Measurements from ENCODE around the gene DTX1. TPM values are rescaled to one million over a fixed set of nuclear protein-coding genes. Genes with fewer than 3 reads are reported as not detected.

DTX1 gene
- total RNA-seq, 1 donor from 2014 or later = 1.1 TPM

- no peak for DNase-seq (ENCODE audit: low spot score)
Observed at GRCh38 chr12:113071135-113072112, 14.9 kb downstream of the DTX1 start.

GRCh38 chr12:113072136-113072535, 15.6 kb downstream of the DTX1 start:
- no peak for DNase-seq (ENCODE audit: low spot score)

GRCh38 chr12:113073586-113073985, 17.1 kb downstream of the DTX1 start:
- no peak for DNase-seq (ENCODE audit: low spot score)

- DNase-seq (ENCODE audit: low spot score) = no peak
Observed at GRCh38 chr12:113075137-113075683, 18.7 kb downstream of the DTX1 start.

DNA sequence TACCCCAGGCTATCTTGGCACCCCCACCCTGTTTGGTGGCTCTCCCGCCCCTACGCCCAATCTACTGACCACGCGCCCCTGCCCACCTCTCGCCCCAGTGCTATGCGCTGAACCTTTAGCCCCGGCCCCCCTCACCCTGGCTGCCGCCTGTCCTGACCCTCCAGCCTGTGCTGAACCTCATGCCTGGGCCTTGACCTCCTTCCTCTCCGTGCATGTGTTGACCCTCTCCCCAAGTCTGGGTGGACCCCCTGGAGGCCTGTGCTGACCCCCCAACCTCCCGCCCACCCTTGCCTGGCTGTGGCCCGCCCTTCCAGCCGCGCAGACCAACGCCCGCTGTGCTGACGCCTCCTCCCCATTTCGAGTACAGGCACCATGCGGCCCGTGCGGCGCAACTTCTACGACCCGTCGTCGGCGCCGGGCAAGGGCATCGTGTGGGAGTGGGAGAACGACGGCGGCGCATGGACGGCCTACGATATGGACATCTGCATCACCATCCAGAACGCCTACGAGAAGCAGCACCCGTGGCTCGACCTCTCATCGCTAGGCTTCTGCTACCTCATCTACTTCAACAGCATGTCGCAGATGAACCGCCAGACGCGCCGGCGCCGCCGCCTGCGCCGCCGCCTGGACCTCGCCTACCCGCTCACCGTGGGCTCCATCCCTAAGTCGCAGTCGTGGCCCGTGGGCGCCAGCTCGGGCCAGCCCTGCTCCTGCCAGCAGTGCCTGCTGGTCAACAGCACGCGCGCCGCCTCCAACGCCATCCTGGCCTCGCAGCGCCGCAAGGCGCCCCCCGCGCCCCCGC, 20.7 kb downstream of the DTX1 start:
- DNase-seq (ENCODE audit: low spot score) = no peak

- DNase-seq (ENCODE audit: low spot score) = no peak
Observed at GRCh38 chr12:113077859-113078255, 21.3 kb downstream of the DTX1 start.

DNA sequence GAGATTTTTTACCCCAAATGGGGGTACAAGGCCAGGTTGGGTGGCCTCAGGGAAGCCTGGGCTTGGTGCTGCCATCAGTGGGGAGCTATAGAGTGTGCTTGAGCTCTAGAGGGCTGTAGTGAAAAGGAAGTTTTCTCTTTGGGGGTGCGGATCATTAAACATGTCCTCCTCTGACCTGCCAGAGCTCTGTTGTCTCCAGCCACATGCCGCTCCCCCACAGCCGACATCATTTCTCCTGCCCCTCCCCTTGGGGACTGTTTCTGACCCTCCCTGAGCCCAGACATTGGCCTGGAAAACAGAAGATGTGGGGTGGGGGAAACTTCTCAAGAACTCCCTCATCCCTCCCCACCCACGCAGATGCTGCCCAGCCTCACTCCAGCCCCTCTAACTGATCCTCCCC, 25.3 kb downstream of the DTX1 start:
- no peak for DNase-seq (ENCODE audit: low spot score)

GRCh38 chr12:113082486-113083148, 26.1 kb downstream of the DTX1 start:
- DNase-seq (ENCODE audit: low spot score) = no peak

DNA sequence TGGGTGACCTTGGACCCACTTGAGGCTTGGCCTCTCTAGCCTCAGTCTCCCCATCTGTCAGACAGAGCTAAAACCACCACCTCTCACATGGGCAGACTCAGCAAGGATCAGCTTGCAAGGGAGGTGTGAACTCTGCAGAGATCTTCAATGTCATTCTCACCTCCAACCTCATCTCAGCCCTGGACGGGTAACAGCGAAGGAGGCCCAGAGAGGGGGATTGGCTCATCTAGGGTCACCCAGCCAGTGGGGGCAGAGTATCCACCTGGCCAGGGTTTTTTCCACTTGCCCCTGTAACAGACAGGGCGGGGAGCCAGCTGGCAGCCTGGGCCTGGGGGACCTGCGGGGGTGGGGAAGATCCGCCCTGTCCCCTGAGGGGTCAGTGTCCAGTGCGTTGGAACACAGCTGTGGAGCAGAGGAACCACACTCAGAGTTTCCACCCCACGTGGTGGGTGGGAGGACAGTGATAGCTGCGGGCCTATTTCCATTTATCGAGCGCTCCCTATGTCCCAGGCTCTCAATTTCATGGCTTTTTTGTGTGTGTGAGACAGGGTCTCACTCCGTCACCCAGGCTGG, 27.4 kb downstream of the DTX1 start:
- DNase-seq (ENCODE audit: low spot score) = no peak

DNA sequence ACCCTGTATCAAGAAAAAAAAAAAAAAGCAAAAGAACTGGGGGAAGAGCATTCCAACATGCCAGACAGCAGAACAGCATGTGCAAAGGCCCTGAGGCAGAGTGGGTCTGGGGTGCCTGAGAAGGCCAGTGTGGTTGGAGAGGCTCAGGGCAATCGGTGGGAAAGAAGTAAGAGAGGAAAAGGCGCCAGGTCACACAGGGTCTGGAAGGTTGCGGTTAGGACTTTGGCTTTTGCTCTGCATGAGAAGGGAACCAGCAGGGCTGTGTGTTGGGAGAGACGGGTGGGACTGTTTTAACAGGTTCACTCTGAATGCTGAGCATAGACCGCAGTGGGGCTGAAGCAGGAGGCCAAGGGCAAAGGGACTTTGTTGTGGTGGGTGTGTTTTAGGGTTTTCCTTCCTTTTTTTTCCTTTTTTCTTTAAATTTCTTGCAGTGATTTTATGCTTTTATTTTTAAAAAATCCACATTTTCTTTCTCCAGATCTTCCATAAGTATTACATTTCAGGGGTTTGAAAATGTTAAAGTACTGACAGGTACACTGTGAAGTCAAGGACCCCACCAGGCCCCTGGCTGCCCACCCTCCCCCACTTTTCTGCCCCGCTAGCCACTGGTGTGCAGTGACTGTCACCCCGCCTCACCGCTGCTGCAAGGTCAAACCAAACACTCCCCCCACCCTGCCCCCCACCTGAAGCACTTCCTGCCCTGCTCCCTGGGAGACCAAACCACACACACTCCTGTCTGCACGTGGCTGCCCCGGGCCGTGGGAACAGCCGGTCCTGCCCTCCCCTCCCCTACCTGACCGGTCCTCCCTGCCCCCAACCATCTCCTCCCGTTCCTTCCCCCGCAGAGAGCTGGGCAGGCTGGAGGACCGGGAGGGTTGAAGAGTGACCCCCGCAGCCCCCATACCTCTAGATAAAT, 30.0 kb downstream of the DTX1 start:
- DNase-seq (ENCODE audit: low spot score) = no peak

DNA sequence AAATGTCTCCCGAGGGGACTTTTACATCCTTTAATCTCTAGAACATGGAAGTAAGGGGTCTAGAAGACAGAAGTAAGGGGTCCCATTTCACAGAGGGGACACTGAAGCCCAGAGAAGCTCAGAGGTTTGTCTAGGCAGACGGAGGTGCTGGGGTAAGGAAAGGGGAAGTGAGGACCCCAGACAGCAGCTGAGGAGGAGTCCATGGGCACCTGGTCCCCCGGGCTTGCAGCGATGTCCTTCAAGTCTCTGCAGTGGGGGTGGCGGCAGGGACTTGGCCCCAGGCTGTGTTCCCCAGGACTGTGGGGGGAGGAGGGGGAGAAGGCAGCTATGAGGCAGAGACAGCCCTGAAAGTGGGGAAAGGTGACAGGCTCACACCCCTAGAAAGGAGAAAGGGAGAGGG, 30.7 kb downstream of the DTX1 start:
- DNase-seq (ENCODE audit: low spot score) = no peak

GRCh38 chr12:113088037-113088436, 31.5 kb downstream of the DTX1 start:
- no peak for DNase-seq (ENCODE audit: low spot score)

DNA sequence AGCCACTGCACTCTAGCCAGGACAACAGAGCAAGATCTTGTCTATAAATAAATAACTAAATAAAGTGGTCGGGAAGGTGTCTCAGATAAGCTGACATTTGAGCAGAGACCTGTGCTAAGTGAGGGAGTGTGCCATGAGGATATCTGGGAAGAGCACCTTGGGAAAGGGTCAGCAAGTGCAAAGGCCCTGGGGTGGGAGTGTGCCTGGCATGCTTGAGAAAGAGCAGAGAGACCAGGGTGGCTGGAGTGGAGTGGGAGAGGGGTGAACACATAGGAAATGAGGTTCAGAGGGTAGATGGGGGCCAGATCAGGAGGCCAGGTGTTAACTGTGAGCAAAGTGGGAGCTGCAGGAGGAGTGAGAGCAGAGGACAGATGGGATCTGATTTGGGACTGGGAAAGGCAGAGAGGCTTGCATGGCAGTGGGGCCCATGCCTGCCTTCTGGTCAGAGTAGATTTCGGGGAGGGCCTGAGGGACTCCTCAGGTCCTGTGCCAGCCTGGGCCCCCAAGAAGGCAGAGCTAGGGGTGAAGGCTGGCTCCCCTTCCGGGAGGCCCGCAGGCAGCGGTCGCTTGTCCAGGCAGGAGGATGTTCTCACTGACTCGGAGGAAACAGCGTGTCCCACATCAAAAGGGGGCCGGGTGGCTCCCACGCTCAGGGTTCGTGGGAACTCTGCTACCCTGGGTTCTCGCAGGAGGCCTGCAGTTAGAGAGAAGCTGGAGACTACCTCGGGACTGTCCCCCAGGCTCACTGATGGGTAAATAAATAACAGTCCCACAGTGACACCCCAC, 32.6 kb downstream of the DTX1 start:
- no peak for DNase-seq (ENCODE audit: low spot score)

GRCh38 chr12:113089839-113090238, 33.3 kb downstream of the DTX1 start:
- no peak for DNase-seq (ENCODE audit: low spot score)

- DNase-seq (ENCODE audit: low spot score) = no peak
Observed at GRCh38 chr12:113090740-113091139, 34.2 kb downstream of the DTX1 start.

GRCh38 chr12:113091506-113091905, 35.0 kb downstream of the DTX1 start:
- no peak for DNase-seq (ENCODE audit: low spot score)

DNA sequence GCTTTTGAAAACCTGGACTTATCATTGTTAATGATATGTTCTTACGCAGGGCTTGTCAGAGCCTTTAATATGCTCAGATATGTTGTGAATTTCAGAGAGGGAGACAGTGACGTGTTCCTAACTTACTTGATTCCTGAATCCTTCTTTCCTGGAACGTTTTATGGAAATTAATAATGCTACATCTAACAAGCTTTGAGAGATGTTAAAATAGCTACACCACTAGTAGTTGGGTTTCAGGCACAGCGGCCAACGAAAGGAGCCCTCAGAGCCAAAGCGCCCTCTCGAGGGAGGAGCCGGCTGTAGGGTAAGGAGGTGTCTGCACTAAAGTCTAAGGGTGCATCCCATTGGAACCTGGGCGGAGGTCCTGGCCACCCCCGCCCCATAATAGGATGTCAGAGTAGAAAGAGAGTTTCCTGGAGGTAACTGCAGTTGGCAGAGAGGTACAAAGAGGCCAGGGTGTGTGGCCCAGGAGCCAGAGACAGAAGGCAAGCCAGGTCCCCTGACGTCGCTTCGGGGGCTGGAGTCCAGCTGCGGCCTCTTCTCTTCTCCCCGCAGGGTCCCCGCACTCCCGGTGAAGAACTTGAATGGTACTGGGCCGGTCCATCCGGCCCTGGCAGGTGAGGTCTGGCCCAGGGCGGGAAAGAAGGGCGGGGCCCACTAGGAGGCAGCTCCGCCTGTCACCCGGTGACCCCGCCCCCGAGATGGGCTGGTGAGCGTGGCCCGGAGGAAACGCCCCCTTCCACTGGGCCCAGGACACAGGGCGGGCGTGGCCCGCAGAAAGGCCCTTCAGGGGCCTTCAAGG, 36.3 kb downstream of the DTX1 start:
- DNase-seq (ENCODE audit: low spot score) = no peak

DNA sequence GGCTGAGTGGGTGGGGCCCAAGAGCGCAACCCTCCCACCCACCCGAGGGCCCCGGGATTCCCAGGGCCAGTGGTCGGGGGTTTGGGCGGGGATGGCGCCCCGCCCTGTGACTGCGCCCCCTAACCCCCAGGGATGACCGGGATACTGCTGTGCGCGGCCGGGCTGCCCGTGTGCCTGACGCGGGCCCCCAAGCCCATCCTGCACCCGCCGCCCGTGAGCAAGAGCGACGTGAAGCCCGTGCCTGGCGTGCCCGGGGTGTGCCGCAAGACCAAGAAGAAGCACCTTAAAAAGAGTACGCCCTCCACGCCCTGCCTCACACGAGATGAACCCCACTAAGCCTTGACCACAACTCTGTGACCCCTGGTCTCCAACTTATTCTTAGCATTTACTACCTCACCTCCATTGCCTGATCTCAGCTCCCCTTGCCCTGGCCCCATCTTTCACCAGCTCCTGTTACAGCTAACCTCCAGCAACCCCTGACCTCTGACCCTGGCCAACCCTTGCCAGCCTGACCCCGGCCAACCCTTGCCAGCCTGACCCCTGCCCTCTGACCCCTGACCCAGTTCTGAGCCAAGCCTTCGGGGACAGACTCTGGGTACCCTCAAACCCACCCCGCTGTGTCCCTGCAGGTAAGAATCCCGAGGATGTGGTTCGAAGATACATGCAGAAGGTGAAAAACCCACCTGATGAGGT, 37.0 kb downstream of the DTX1 start:
- no peak for DNase-seq (ENCODE audit: low spot score)
